ENCODE data around the gene GGT5.

DNA sequence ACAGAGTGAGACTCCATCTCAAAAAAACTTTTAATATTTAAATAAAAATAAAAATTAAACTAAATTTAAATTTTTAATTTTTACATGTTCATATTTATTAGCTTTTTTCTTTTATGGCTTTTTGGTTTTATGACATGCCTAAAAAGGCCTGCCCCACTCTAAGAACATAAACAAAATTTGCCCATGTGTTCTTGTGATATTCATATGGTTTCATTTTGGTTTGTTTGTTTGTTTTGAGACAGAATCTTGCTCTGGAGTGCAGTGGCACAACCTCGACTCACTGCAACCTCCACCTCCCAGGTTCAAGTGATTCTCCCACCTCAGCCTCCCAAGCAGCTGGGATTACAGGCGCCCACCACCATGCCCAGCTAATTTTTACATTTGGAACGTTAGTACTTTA, 35.9 kb downstream of the GGT5 start:
- TF ChIP-seq EZH2 (IDR thresholded peaks at IDR 0.05) (no peak), POLR2AphosphoS5 (IDR thresholded peaks at IDR 0.05; ENCODE audit: borderline replicate concordance, low read depth, low read length) (no peak), FOXP2 (optimal IDR thresholded peaks at IDR 0.05; ENCODE audit: control extremely low read depth, extremely low read length, insufficient read depth) (no peak)
